SK-N-MC (cell line): Measurements from ENCODE around the gene BEGAIN.

Source experiments
- EZH2 ChIP-seq: fragments of 200-600 bp; sonication (generic); IDR thresholded peaks from one replicate; pipeline ENCODE4 v1.6.1; 2017; ENCODE audit warnings: antibody characterized with exemption
- POLR2AphosphoS5 ChIP-seq: IDR thresholded peaks from 2 replicates; pipeline ENCODE4 v1.6.1; 2012; ENCODE audit warnings: mild to moderate bottlenecking, low read depth, low read length, borderline replicate concordance

- TF ChIP-seq EZH2: no peak
- TF ChIP-seq POLR2AphosphoS5: no peak
Observed at GRCh38 chr14:100567009-100567876, 20.0 kb downstream of the BEGAIN start.
